HG03457 (cell line): ENCODE results near the gene KMT5B.

Experiments
- ATAC-seq: cut with Tn5 transposase; IDR thresholded peaks from one replicate; pipeline ENCODE4 v1.9.1; 2021; ENCODE audit warnings: moderate number of reproducible peaks; ENCODE audit not compliant: unreplicated experiment

KMT5B gene

GRCh38 chr11:68121067-68121899, 91.8 kb downstream of the KMT5B start, which contains the start of gene CHKA:
TSS of gene CHKA (minus strand) at chr11:68121388. CDS start at chr11:68121177, 211 bp downstream.
- peak; percentile 49 for ATAC-seq

- ATAC-seq: peak; percentile 14
Measured at GRCh38 chr11:68120273-68121066, 92.6 kb downstream of the KMT5B start.

- ATAC-seq: no peak
Measured at GRCh38 chr11:68118706-68119448, 94.2 kb downstream of the KMT5B start.

- no peak for ATAC-seq
Measured at GRCh38 chr11:68117853-68118470, 95.1 kb downstream of the KMT5B start.

- no peak for ATAC-seq
Measured at GRCh38 chr11:68116974-68117373, 96.1 kb downstream of the KMT5B start.

- ATAC-seq: no peak
Measured at GRCh38 chr11:68116126-68116525, 97.0 kb downstream of the KMT5B start.

- no peak for ATAC-seq
Measured at GRCh38 chr11:68115285-68115684, 97.8 kb downstream of the KMT5B start.

- ATAC-seq: no peak
Measured at GRCh38 chr11:68113986-68114385, 99.1 kb downstream of the KMT5B start.

- ATAC-seq: no peak
Measured at GRCh38 chr11:68107689-68108088, 105.4 kb downstream of the KMT5B start.

GRCh38 chr11:68106165-68106940, 106.7 kb downstream of the KMT5B start:
- no peak for ATAC-seq
